Testis (tissue), 2 donors: ENCODE measurements around the gene CHST3.

Experiments
- POLR2A ChIP-seq: fragments of 450-650 bp; IDR thresholded peaks from one replicate; pipeline ENCODE4 v1.6.1; 2017; ENCODE audit warnings: antibody characterized with exemption, mild to moderate bottlenecking, moderate library complexity
- TF ChIP-seq, protein P1 (sequence below), 3 experiments: fragments of 450-650 bp in 2 of 3; fragments of 200-600 bp in 1 of 3; sonication (generic) in 1 of 3; IDR thresholded peaks; one replicate each; pipeline ENCODE4 v1.5.1; 2016 to 2019; ENCODE audit warnings: antibody characterized with exemption in 3 of 3, mild to moderate bottlenecking in 2 of 3, moderate library complexity in 1 of 3

- TF ChIP-seq, protein P1, sequence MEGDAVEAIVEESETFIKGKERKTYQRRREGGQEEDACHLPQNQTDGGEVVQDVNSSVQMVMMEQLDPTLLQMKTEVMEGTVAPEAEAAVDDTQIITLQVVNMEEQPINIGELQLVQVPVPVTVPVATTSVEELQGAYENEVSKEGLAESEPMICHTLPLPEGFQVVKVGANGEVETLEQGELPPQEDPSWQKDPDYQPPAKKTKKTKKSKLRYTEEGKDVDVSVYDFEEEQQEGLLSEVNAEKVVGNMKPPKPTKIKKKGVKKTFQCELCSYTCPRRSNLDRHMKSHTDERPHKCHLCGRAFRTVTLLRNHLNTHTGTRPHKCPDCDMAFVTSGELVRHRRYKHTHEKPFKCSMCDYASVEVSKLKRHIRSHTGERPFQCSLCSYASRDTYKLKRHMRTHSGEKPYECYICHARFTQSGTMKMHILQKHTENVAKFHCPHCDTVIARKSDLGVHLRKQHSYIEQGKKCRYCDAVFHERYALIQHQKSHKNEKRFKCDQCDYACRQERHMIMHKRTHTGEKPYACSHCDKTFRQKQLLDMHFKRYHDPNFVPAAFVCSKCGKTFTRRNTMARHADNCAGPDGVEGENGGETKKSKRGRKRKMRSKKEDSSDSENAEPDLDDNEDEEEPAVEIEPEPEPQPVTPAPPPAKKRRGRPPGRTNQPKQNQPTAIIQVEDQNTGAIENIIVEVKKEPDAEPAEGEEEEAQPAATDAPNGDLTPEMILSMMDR (IDR thresholded peaks at IDR 0.05), result no peak
- no peak for TF ChIP-seq POLR2A
These were observed 71.2 kb downstream of the CHST3 start for GRCh38 chr10:72035252-72035887.
